HepG2 (cell line): ENCODE measurements around the gene PPP1R7.

Experiments
- CTCF ChIP-seq: sonication (generic); formaldehyde crosslinking; IDR thresholded peaks from 2 replicates; pipeline ENCODE4 v1.5.0; 2020; ENCODE audit warnings: mild to moderate bottlenecking, missing genetic modification reagents, moderate library complexity
- ETV6 ChIP-seq: sonication (generic); formaldehyde crosslinking; conservative IDR thresholded peaks from 2 replicates; pipeline ENCODE4 v1.4.0; 2020; ENCODE audit warnings: missing genetic modification reagents
- JUNB ChIP-seq: sonication (generic); formaldehyde crosslinking; IDR thresholded peaks from 2 replicates; pipeline ENCODE4 v1.8.0; 2022; ENCODE audit warnings: missing genetic modification reagents, mild to moderate bottlenecking, borderline replicate concordance
- KDM6A ChIP-seq: IDR thresholded peaks from 2 replicates; pipeline ENCODE4 v1.6.1; 2016; ENCODE audit warnings: low read depth
- RNF219 ChIP-seq: sonication (generic); formaldehyde crosslinking; IDR thresholded peaks from 2 replicates; pipeline ENCODE4 v1.5.0; 2020; ENCODE audit warnings: mild to moderate bottlenecking, missing genetic modification reagents
- TBP ChIP-seq: sonication (generic); formaldehyde crosslinking; IDR thresholded peaks from 2 replicates; pipeline ENCODE4 v1.5.0; 2020; ENCODE audit warnings: missing genetic modification reagents
- ZBTB33 ChIP-seq: sonication (generic); formaldehyde crosslinking; IDR thresholded peaks from 2 replicates; pipeline ENCODE4 v1.4.0; 2020; ENCODE audit warnings: missing genetic modification reagents
- ZNF136 ChIP-seq: sonication (generic); formaldehyde crosslinking; IDR thresholded peaks from 2 replicates; pipeline ENCODE4 v1.8.1; 2022; ENCODE audit warnings: low read depth, mild to moderate bottlenecking, moderate library complexity, missing genetic modification reagents
- ZNF317 ChIP-seq: sonication (generic); formaldehyde crosslinking; IDR thresholded peaks from 2 replicates; pipeline ENCODE4 v1.5.0; 2020; ENCODE audit warnings: mild to moderate bottlenecking, missing genetic modification reagents
- ZNF431 ChIP-seq: sonication (generic); formaldehyde crosslinking; IDR thresholded peaks from 2 replicates; pipeline ENCODE4 v1.9.0; 2022; ENCODE audit warnings: missing genetic modification reagents, low read depth, mild to moderate bottlenecking, borderline replicate concordance
- ZSCAN9 ChIP-seq: IDR thresholded peaks from 2 replicates; pipeline ENCODE4 v1.6.1; 2016; ENCODE audit warnings: borderline replicate concordance

GRCh38 chr2:241173557-241173956 lies 23.3 kb downstream of the PPP1R7 start:
- TF ChIP-seq ETV6 (CRISPR knock-in tag) (no peak), JUNB (CRISPR knock-in tag) (no peak), ZBTB33 (no peak), ZSCAN9 (no peak), ZNF317 (CRISPR knock-in tag) (no peak), CTCF (CRISPR knock-in tag) (no peak), ZNF136 (CRISPR knock-in tag) (no peak), KDM6A (no peak), ZNF431 (no peak), TBP (no peak), RNF219 (CRISPR knock-in tag) (no peak)
